Activated naive CD8-positive, alpha-beta T cell treated with anti-CD3 and anti-CD28 coated beads, Interleukin-2, amount 50 U/mL, for 24 hours (primary cell): ENCODE results near the gene ART5.

Source experiments
- ATAC-seq: fragments of 150-1000 bp; cut with Tn5 transposase; one replicate; pipeline ENCODE4 v1.10.0; 2021
- DNase-seq: peaks from one replicate; pipeline ENCODE4 v3.0.0; 2021
- H3K27ac Mint-ChIP-seq: one replicate; pipeline ENCODE4 v1.8.0; 2021; ENCODE audit warnings: mild to moderate bottlenecking, mixed read lengths
- H3K27me3 Mint-ChIP-seq: one replicate; pipeline ENCODE4 v1.8.0; 2021; ENCODE audit warnings: mixed read lengths
- H3K36me3 Mint-ChIP-seq: one replicate; pipeline ENCODE4 v1.8.0; 2021; ENCODE audit warnings: low read depth, mixed read lengths
- H3K4me1 Mint-ChIP-seq: one replicate; pipeline ENCODE4 v1.8.0; 2021; ENCODE audit warnings: mixed read lengths
- H3K4me3 Mint-ChIP-seq: one replicate; pipeline ENCODE4 v1.8.0; 2021; ENCODE audit warnings: mild to moderate bottlenecking, moderate library complexity, mixed read lengths
- H3K9me3 Mint-ChIP-seq: one replicate; pipeline ENCODE4 v1.8.0; 2021; ENCODE audit warnings: mixed read lengths

ART5 gene

GRCh38 chr11:3641701-3642070 is at the start of gene ART5:
ART5 (minus strand) TSS chr11:3641992; CDS start chr11:3641862, 130 bp downstream.
- peak within 1 kb of the TSS; percentile 44 for H3K27ac Mint-ChIP-seq
- ATAC-seq (peak; percentile 12), DNase-seq (no peak)
- no peaks in the 10 kb centered on the region for H3K9me3 Mint-ChIP-seq
- no peaks in the 10 kb centered on the region for H3K36me3 Mint-ChIP-seq
- H3K4me1 Mint-ChIP-seq, result peaks cover 7% of the 10 kb centered on the region
- peak within 1 kb of the TSS; percentile 70 for H3K4me3 Mint-ChIP-seq
- H3K27me3 Mint-ChIP-seq, result peaks cover 31% of the 10 kb centered on the region

GRCh38 chr11:3686751-3687150 is 45.0 kb upstream of the ART5 start:
- H3K27ac Mint-ChIP-seq, result no peak overlapping the region
- no peaks in the 10 kb centered on the region for H3K27me3 Mint-ChIP-seq
- H3K36me3 Mint-ChIP-seq, result peaks cover 64% of the 10 kb centered on the region
- ATAC-seq, result no peak
- no peaks in the 10 kb centered on the region for H3K4me1 Mint-ChIP-seq
- H3K9me3 Mint-ChIP-seq, result no peaks in the 10 kb centered on the region
- DNase-seq, result no peak
- H3K4me3 Mint-ChIP-seq, result no peak overlapping the region

GRCh38 chr11:3685923-3686322 is 44.1 kb upstream of the ART5 start:
- ATAC-seq (no peak), DNase-seq (no peak)
- no peaks in the 10 kb centered on the region for H3K27me3 Mint-ChIP-seq
- no peaks in the 10 kb centered on the region for H3K9me3 Mint-ChIP-seq
- H3K36me3 Mint-ChIP-seq, result peaks cover 64% of the 10 kb centered on the region
- H3K27ac Mint-ChIP-seq, result no peak overlapping the region
- no peaks in the 10 kb centered on the region for H3K4me1 Mint-ChIP-seq
- no peak overlapping the region for H3K4me3 Mint-ChIP-seq

- Mint-ChIP-seq H3K9me3 (no peaks in the 10 kb centered on the region), H3K27me3 (no peaks in the 10 kb centered on the region), H3K27ac (no peak overlapping the region), H3K4me3 (no peak overlapping the region), H3K36me3 (peaks cover 68% of the 10 kb centered on the region), H3K4me1 (no peaks in the 10 kb centered on the region)
- ATAC-seq (no peak), DNase-seq (no peak)
Observed at GRCh38 chr11:3684819-3685172, 43.0 kb upstream of the ART5 start.

GRCh38 chr11:3684129-3684818 is 42.5 kb upstream of the ART5 start:
- no peaks in the 10 kb centered on the region for H3K9me3 Mint-ChIP-seq
- no peaks in the 10 kb centered on the region for H3K4me1 Mint-ChIP-seq
- DNase-seq (no peak), ATAC-seq (no peak)
- peaks cover 72% of the 10 kb centered on the region for H3K36me3 Mint-ChIP-seq
- H3K27me3 Mint-ChIP-seq, result no peaks in the 10 kb centered on the region
- H3K4me3 Mint-ChIP-seq, result no peak overlapping the region
- no peak overlapping the region for H3K27ac Mint-ChIP-seq

- Mint-ChIP-seq H3K4me3 (no peak overlapping the region), H3K27ac (no peak overlapping the region), H3K36me3 (peaks cover 78% of the 10 kb centered on the region), H3K9me3 (no peaks in the 10 kb centered on the region), H3K4me1 (no peaks in the 10 kb centered on the region), H3K27me3 (no peaks in the 10 kb centered on the region)
- DNase-seq (no peak), ATAC-seq (no peak)
Observed at GRCh38 chr11:3683039-3683438, 41.2 kb upstream of the ART5 start.

- Mint-ChIP-seq H3K27me3 (no peaks in the 10 kb centered on the region), H3K36me3 (peaks cover 69% of the 10 kb centered on the region), H3K4me3 (no peak overlapping the region), H3K4me1 (no peaks in the 10 kb centered on the region), H3K9me3 (no peaks in the 10 kb centered on the region), H3K27ac (no peak overlapping the region)
- DNase-seq (no peak), ATAC-seq (no peak)
Observed at GRCh38 chr11:3679077-3679476, 37.3 kb upstream of the ART5 start.

GRCh38 chr11:3675971-3676370 is 34.2 kb upstream of the ART5 start:
- Mint-ChIP-seq H3K27ac (no peak overlapping the region), H3K9me3 (no peaks in the 10 kb centered on the region), H3K27me3 (no peaks in the 10 kb centered on the region), H3K4me1 (no peaks in the 10 kb centered on the region), H3K36me3 (peaks cover 66% of the 10 kb centered on the region), H3K4me3 (no peak overlapping the region)
- ATAC-seq, result no peak
- no peak for DNase-seq

- no peak overlapping the region for H3K4me3 Mint-ChIP-seq
- H3K27me3 Mint-ChIP-seq, result no peaks in the 10 kb centered on the region
- peak overlapping the region; percentile 9 for H3K27ac Mint-ChIP-seq
- DNase-seq (no peak), ATAC-seq (no peak)
- H3K9me3 Mint-ChIP-seq, result no peaks in the 10 kb centered on the region
- peaks cover 58% of the 10 kb centered on the region for H3K36me3 Mint-ChIP-seq
- no peaks in the 10 kb centered on the region for H3K4me1 Mint-ChIP-seq
Observed at GRCh38 chr11:3674189-3674588, 32.4 kb upstream of the ART5 start.

- H3K36me3 Mint-ChIP-seq, result peaks cover 50% of the 10 kb centered on the region
- ATAC-seq (no peak), DNase-seq (no peak)
- no peak within 1 kb of the TSS for H3K4me3 Mint-ChIP-seq
- H3K27me3 Mint-ChIP-seq, result no peaks in the 10 kb centered on the region
- no peak within 1 kb of the TSS for H3K27ac Mint-ChIP-seq
- no peaks in the 10 kb centered on the region for H3K4me1 Mint-ChIP-seq
- H3K9me3 Mint-ChIP-seq, result no peaks in the 10 kb centered on the region
Observed at GRCh38 chr11:3671334-3672254, 29.8 kb upstream of the ART5 start, which contains the start of gene CHRNA10. CHRNA10 (minus strand) TSS chr11:3671384; CDS start chr11:3671312, 72 bp downstream.

GRCh38 chr11:3669742-3670183 is 28.0 kb upstream of the ART5 start:
- ATAC-seq (no peak), DNase-seq (no peak)
- peaks cover 40% of the 10 kb centered on the region for H3K36me3 Mint-ChIP-seq

GRCh38 chr11:3669128-3669527 is 27.3 kb upstream of the ART5 start:
- no peak overlapping the region for H3K4me3 Mint-ChIP-seq
- H3K4me1 Mint-ChIP-seq, result no peaks in the 10 kb centered on the region
- no peak overlapping the region for H3K27ac Mint-ChIP-seq
- H3K36me3 Mint-ChIP-seq, result peaks cover 37% of the 10 kb centered on the region
- no peak for ATAC-seq
- no peak for DNase-seq
- H3K27me3 Mint-ChIP-seq, result no peaks in the 10 kb centered on the region
- no peaks in the 10 kb centered on the region for H3K9me3 Mint-ChIP-seq

More at GRCh38 chr11:3669742-3670183, 28.0 kb upstream of the ART5 start:
- Mint-ChIP-seq H3K27me3 (no peaks in the 10 kb centered on the region), H3K4me3 (no peak overlapping the region), H3K9me3 (no peaks in the 10 kb centered on the region), H3K4me1 (no peaks in the 10 kb centered on the region), H3K27ac (no peak overlapping the region)

- H3K4me3 Mint-ChIP-seq, result no peak overlapping the region
- H3K36me3 Mint-ChIP-seq, result peaks cover 27% of the 10 kb centered on the region
- H3K27me3 Mint-ChIP-seq, result no peaks in the 10 kb centered on the region
- no peaks in the 10 kb centered on the region for H3K9me3 Mint-ChIP-seq
- H3K4me1 Mint-ChIP-seq, result no peaks in the 10 kb centered on the region
- H3K27ac Mint-ChIP-seq, result no peak overlapping the region
- ATAC-seq (no peak), DNase-seq (no peak)
Observed at GRCh38 chr11:3667149-3668035, 25.6 kb upstream of the ART5 start.

GRCh38 chr11:3666023-3666530 is 24.3 kb upstream of the ART5 start:
- no peaks in the 10 kb centered on the region for H3K4me1 Mint-ChIP-seq
- no peaks in the 10 kb centered on the region for H3K27me3 Mint-ChIP-seq
- H3K36me3 Mint-ChIP-seq, result peaks cover 22% of the 10 kb centered on the region
- H3K27ac Mint-ChIP-seq, result no peak overlapping the region
- ATAC-seq (no peak), DNase-seq (no peak)
- no peak overlapping the region for H3K4me3 Mint-ChIP-seq
- H3K9me3 Mint-ChIP-seq, result no peaks in the 10 kb centered on the region
